BE2C (cell line): ENCODE results near the gene TRIO.

Experiments
- DNase-seq: peaks from one replicate; pipeline ENCODE4 v3.0.0-alpha.2; 2020
- H3K27me3 ChIP-seq: fragments of 250-450 bp; sonication (Bioruptor Pico); 2 replicates; pipeline ENCODE4 v1.5.1; 2020; ENCODE audit warnings: mild to moderate bottlenecking
- H3K36me3 ChIP-seq: fragments of 250-450 bp; sonication (Bioruptor Pico); 2 replicates; pipeline ENCODE4 v1.5.1; 2020; ENCODE audit warnings: mild to moderate bottlenecking
- H3K4me1 ChIP-seq: fragments of 250-450 bp; sonication (Bioruptor Pico); 2 replicates; pipeline ENCODE4 v1.5.1; 2020
- H3K4me3 ChIP-seq: 2 replicates; pipeline ENCODE4 v1.5.1; 2011; ENCODE audit warnings: low read depth, low read length
- H3K9me3 ChIP-seq: fragments of 250-450 bp; sonication (Bioruptor Pico); 2 replicates; pipeline ENCODE4 v1.5.1; 2020
- TF ChIP-seq, protein P1 (sequence below): IDR thresholded peaks from 2 replicates; pipeline ENCODE4 v1.5.1; 2012; ENCODE audit warnings: mild to moderate bottlenecking, low read depth, low read length

Gene TRIO

DNA sequence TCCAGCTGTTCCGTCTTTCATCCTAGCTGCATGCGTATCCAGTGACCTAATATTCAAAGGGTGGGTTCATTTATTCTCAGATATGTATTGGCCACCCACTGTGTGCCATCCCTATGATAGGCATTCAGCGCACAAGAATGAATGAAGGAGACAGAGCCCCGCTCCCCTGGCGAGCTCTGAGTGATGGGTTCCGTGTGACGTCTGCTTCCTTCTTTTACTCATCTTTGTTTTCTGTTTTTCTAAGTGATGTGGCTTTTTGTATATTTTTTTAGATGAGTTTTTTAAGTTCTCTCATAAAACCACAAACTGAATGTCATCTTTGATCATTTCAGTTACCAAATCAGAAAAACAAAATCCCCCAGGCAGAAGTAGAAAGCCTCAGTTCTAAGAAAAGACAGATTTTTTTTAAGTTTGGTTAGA, 270.2 kb downstream of the TRIO start:
- no peaks in the 10 kb centered on the region for H3K9me3 ChIP-seq
- no peak overlapping the region for H3K4me3 ChIP-seq
- H3K27me3 ChIP-seq = no peaks in the 10 kb centered on the region
- H3K36me3 ChIP-seq = peaks cover 23% of the 10 kb centered on the region
- TF ChIP-seq, protein P1, sequence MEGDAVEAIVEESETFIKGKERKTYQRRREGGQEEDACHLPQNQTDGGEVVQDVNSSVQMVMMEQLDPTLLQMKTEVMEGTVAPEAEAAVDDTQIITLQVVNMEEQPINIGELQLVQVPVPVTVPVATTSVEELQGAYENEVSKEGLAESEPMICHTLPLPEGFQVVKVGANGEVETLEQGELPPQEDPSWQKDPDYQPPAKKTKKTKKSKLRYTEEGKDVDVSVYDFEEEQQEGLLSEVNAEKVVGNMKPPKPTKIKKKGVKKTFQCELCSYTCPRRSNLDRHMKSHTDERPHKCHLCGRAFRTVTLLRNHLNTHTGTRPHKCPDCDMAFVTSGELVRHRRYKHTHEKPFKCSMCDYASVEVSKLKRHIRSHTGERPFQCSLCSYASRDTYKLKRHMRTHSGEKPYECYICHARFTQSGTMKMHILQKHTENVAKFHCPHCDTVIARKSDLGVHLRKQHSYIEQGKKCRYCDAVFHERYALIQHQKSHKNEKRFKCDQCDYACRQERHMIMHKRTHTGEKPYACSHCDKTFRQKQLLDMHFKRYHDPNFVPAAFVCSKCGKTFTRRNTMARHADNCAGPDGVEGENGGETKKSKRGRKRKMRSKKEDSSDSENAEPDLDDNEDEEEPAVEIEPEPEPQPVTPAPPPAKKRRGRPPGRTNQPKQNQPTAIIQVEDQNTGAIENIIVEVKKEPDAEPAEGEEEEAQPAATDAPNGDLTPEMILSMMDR = no peak
- DNase-seq = no peak
- peaks cover 55% of the 10 kb centered on the region for H3K4me1 ChIP-seq

DNA sequence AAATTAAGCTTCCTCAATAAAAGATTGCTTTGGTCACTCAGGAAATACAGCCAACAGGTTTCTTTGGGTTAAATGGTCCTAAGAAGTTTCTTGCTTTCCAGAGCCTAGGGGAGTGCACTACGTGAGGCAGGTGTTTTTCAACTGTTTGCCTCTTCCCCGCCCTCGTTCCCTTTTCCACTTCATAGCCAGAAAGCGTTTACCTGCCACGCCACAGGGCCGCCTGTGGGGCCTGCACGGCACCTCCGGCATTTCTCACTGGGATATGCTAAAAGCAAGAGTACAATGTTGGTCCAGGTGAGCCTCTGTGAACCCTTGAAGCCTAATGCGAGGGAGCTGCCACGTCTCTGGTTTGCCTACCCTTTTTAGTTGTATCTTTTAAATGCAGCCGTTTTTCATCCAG, 270.9 kb downstream of the TRIO start:
- Histone ChIP-seq H3K4me3 (no peak overlapping the region), H3K4me1 (peaks cover 58% of the 10 kb centered on the region), H3K9me3 (no peaks in the 10 kb centered on the region), H3K36me3 (peaks cover 20% of the 10 kb centered on the region), H3K27me3 (no peaks in the 10 kb centered on the region)
- TF ChIP-seq, protein P1 = no peak
- no peak for DNase-seq

DNA sequence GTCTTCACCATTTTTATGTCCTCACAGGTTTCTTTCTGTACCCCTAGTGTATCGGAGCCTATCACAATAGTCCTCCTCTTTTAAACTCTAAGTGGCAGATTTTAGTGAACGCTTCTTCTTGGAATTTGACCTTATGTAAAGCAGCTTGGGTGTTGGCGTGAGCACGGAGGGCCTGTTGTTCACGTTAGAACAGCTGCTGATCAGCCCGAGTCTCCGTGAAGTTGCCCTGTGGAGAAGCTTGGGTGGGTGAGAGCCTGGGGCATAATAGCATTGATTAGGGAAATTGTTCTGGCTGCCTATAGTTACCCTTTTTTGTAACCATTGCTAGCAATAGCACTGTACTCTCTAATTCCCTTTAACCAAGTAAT, 271.5 kb downstream of the TRIO start:
- H3K27me3 ChIP-seq = no peaks in the 10 kb centered on the region
- DNase-seq = no peak
- peaks cover 53% of the 10 kb centered on the region for H3K4me1 ChIP-seq
- peaks cover 21% of the 10 kb centered on the region for H3K36me3 ChIP-seq
- TF ChIP-seq, protein P1 = no peak
- no peak overlapping the region for H3K4me3 ChIP-seq
- no peaks in the 10 kb centered on the region for H3K9me3 ChIP-seq

DNA sequence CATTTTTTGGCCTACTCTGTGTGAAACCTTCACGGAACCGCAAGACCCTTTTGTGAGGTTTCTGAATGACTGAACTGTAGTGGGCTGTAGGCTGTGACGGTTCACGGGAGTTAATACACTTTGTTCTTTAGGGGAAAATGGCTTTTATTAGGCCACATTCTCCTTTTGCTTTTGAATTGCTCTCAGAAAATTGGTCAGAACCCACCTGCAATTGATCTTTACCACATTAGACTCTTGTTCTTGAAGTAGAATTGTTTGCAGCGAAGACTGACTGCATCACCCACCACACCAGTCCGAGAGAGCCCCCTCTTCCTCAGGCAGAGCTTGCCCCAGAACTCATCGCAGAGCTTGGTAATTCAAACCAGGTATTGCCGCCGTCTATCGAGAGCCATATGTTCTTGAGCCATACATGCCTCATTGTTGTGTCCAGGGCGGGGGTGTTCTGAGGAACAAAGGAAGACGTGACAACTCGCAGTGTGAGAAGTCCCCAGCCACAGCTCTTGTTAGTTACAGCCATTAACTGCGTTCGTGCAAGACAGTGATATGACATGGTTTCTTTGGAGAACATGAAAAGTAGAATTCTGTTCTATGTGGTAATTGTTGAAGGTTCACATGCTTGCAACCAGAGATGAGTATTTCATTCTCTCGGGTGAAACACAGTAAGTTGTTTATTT, 272.0 kb downstream of the TRIO start:
- peaks cover 27% of the 10 kb centered on the region for H3K36me3 ChIP-seq
- TF ChIP-seq, protein P1 = no peak
- no peak overlapping the region for H3K4me3 ChIP-seq
- no peak for DNase-seq
- H3K27me3 ChIP-seq = no peaks in the 10 kb centered on the region
- no peaks in the 10 kb centered on the region for H3K9me3 ChIP-seq
- peaks cover 50% of the 10 kb centered on the region for H3K4me1 ChIP-seq

DNA sequence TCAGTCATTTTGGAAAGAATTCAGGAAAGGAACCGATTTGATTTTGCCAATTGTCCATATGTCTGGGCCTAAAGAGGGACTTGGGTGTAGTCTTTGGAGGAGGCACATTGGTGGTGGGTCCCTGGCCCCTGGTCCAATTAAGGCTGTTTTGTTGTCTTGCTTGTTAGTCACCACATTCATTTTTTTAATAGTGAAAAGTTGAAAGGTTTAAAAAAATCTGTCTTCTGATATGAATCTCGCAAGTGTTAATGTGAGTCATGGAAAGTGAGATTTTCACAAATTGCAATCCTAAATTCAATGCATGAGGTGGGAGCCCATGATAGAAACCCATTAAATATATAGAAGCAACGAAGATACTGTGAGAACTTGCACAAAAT, 272.5 kb downstream of the TRIO start:
- peaks cover 29% of the 10 kb centered on the region for H3K36me3 ChIP-seq
- H3K4me1 ChIP-seq = peaks cover 54% of the 10 kb centered on the region
- TF ChIP-seq, protein P1 = no peak
- no peaks in the 10 kb centered on the region for H3K27me3 ChIP-seq
- H3K9me3 ChIP-seq = no peaks in the 10 kb centered on the region
- no peak overlapping the region for H3K4me3 ChIP-seq
- no peak for DNase-seq

DNA sequence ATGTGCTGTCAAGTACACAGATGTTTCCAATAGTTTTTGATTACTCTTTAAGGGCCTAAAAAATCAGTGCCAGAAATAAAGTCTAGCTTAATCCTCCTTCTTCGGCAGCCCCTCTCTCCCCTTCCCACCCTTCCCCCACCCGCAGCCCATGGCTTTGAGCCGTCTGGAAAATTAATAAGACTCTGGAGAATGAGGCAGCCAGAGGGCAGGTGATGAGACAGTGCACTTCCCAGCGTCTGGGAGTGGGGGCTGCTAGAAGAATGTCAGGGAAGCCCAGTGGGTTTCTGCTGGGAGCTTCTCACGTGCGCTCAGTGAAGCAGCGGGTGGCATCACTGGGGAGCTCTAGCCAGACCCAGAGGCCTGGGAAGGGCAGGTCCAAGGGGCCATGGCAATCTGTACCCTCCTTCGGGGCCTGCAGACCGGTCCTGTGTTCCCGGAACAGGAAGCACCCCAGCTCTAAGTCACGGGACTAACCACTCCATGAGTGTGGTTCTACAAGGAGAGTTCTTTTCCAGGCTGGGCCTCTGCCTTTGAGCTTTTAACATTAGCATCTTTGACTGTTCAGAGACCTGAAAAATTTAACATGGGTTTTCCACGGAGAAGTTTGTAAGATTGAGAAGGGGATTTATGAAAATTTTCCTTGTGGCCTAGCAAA, 273.6 kb downstream of the TRIO start:
- TF ChIP-seq, protein P1 = no peak
- Histone ChIP-seq H3K36me3 (peaks cover 29% of the 10 kb centered on the region), H3K4me3 (no peak overlapping the region), H3K27me3 (no peaks in the 10 kb centered on the region), H3K4me1 (peaks cover 49% of the 10 kb centered on the region), H3K9me3 (no peaks in the 10 kb centered on the region)
- no peak for DNase-seq
